A549 (cell line): ENCODE results near the gene CACNA1C. TPM values are rescaled to one million over a fixed set of nuclear protein-coding genes. Genes with fewer than 3 reads are reported as not detected.

Experiments
- ATAC-seq, 2 experiments: fragments of 200-7000 bp in 1 of 2; fragments of >200 bp in 1 of 2; cut with Nextera tagmentation in 1 of 2; cut with Tn5 transposase in 1 of 2; 3 replicates each; pipeline versions ENCODE4 v1.8.0 to v1.9.1; 2018 to 2020; ENCODE audit warnings: mild to moderate bottlenecking in 1 of 2, moderate library complexity in 1 of 2
- CTCF ChIA-PET: fragments of 300-600 bp; sonication (Branson Sonifier 250); formaldehyde crosslinking; extraction: SDS; loops from one replicate; lab custom pipeline; 2021; ENCODE audit warnings: antibody characterized with exemption, inconsistent platforms; lab: Yijun Ruan, JAX
- POLR2A ChIA-PET: fragments of 350-600 bp; formaldehyde crosslinking; extraction: SDS; loops from one replicate; lab custom pipeline; 2021; ENCODE audit warnings: antibody characterized with exemption, inconsistent platforms; lab: Yijun Ruan, JAX
- DNase-seq, 2 experiments: peaks; one replicate each; pipeline versions ENCODE4 v3.0.0 to v3.0.0-alpha.2; 2011 to 2016; ENCODE audit warnings: low read depth in 1 of 2, low spot score in 1 of 2
- FAIRE-seq: peaks from 2 replicates; lab custom pipeline; 2011; peaks lifted over from hg19 to GRCh38; lab: Jason Lieb, UNC
- H3K27ac ChIP-seq, 2 experiments: fragments of >200 bp; sonication (Bioruptor Twin); formaldehyde crosslinking; 3 replicates each; pipeline ENCODE4 v1.5.1; 2016 to 2017
- H3K4me1 ChIP-seq: fragments of >200 bp; sonication (Bioruptor Twin); formaldehyde crosslinking; 3 replicates; pipeline ENCODE4 v1.6.1; 2016
- H3K4me2 ChIP-seq: fragments of >200 bp; sonication (Bioruptor Twin); formaldehyde crosslinking; 3 replicates; pipeline ENCODE4 v1.6.1; 2016
- H3K4me3 ChIP-seq: fragments of >200 bp; sonication (Bioruptor Twin); formaldehyde crosslinking; 3 replicates; pipeline ENCODE4 v1.5.1; 2016
- H3K9me3 ChIP-seq: fragments of >200 bp; sonication (Bioruptor Twin); formaldehyde crosslinking; 3 replicates; pipeline ENCODE4 v1.6.1; 2016
- BCL3 ChIP-seq: fragments of >200 bp; sonication (Bioruptor Twin); formaldehyde crosslinking; IDR thresholded peaks from 3 replicates; pipeline ENCODE4 v1.6.1; 2016
- CBX2 ChIP-seq: fragments of 200-600 bp; sonication (generic); IDR thresholded peaks from 2 replicates; pipeline ENCODE4 v1.6.1; 2016; ENCODE audit warnings: low read depth, mild to moderate bottlenecking, borderline replicate concordance
- CBX8 ChIP-seq: fragments of 200-600 bp; sonication (generic); IDR thresholded peaks from 2 replicates; pipeline ENCODE4 v1.6.1; 2016
- CHD4 ChIP-seq: fragments of 200-600 bp; sonication (generic); IDR thresholded peaks from 2 replicates; pipeline ENCODE4 v1.6.1; 2016; ENCODE audit warnings: antibody characterized with exemption, mild to moderate bottlenecking, borderline replicate concordance
- CTCF ChIP-seq: fragments of >200 bp; sonication (Bioruptor Twin); formaldehyde crosslinking; IDR thresholded peaks from 3 replicates; pipeline ENCODE4 v1.5.1; 2016
- EHF ChIP-seq: fragments of 250-450 bp; sonication (Bioruptor Pico); IDR thresholded peaks from 2 replicates; pipeline ENCODE4 v1.5.0; 2020; ENCODE audit warnings: mild to moderate bottlenecking
- FOSB ChIP-seq: fragments of 250-450 bp; sonication (Bioruptor Pico); IDR thresholded peaks from 2 replicates; pipeline ENCODE4 v1.5.0; 2020; ENCODE audit warnings: mild to moderate bottlenecking, moderate library complexity
- FOSL2 ChIP-seq, 2 experiments: fragments of 450-650 bp in 1 of 2; fragments of >200 bp in 1 of 2; sonication (Bioruptor Twin) in 1 of 2; formaldehyde crosslinking; IDR thresholded peaks; 2 replicates each; pipeline versions ENCODE4 v1.5.0 to v1.6.1; 2016 to 2020; ENCODE audit warnings: mild to moderate bottlenecking in 1 of 2, moderate library complexity in 1 of 2
- HDAC2 ChIP-seq: fragments of 200-600 bp; sonication (generic); IDR thresholded peaks from 2 replicates; pipeline ENCODE4 v1.6.1; 2016
- HES2 ChIP-seq: fragments of >200 bp; sonication (Bioruptor Twin); formaldehyde crosslinking; IDR thresholded peaks from 2 replicates; pipeline ENCODE4 v1.6.1; 2016
- HEYL ChIP-seq: fragments of 250-450 bp; sonication (Bioruptor Pico); IDR thresholded peaks from 2 replicates; pipeline ENCODE4 v1.8.0; 2021; ENCODE audit warnings: mild to moderate bottlenecking, moderate library complexity
- HMGXB4 ChIP-seq: fragments of 250-450 bp; sonication (Bioruptor Pico); IDR thresholded peaks from 2 replicates; pipeline ENCODE4 v1.5.0; 2021; ENCODE audit warnings: mild to moderate bottlenecking, moderate library complexity, borderline replicate concordance
- JUN ChIP-seq, 2 experiments: fragments of >200 bp; sonication (Bioruptor Twin); formaldehyde crosslinking; IDR thresholded peaks; 2 replicates in 1 of 2; 3 replicates in 1 of 2; pipeline ENCODE4 v1.6.1; 2016 to 2017
- KDM1A ChIP-seq: fragments of 200-600 bp; sonication (generic); IDR thresholded peaks from 2 replicates; pipeline ENCODE4 v1.6.1; 2016; ENCODE audit warnings: low read depth, mild to moderate bottlenecking
- MAFK ChIP-seq: fragments of 450-650 bp; IDR thresholded peaks from 2 replicates; pipeline ENCODE4 v1.6.1; 2014; ENCODE audit not compliant: partially characterized antibody
- MAX ChIP-seq: IDR thresholded peaks from 2 replicates; pipeline ENCODE4 v1.6.1; 2012
- NFE2L2 ChIP-seq: fragments of 150-350 bp; conservative IDR thresholded peaks from 2 replicates; pipeline ENCODE4 v1.6.1; 2014; ENCODE audit warnings: low read length
- PBX3 ChIP-seq: IDR thresholded peaks from 2 replicates; pipeline ENCODE4 v1.6.1; 2012
- PHF8 ChIP-seq: fragments of 200-600 bp; sonication (generic); IDR thresholded peaks from 2 replicates; pipeline ENCODE4 v1.6.1; 2016; ENCODE audit warnings: low read depth, mild to moderate bottlenecking, antibody characterized with exemption, moderate library complexity, borderline replicate concordance
- REST ChIP-seq: fragments of 200-600 bp; sonication (generic); IDR thresholded peaks from 2 replicates; pipeline ENCODE4 v1.6.1; 2016; ENCODE audit warnings: antibody characterized with exemption, mild to moderate bottlenecking, moderate library complexity
- SMC3 ChIP-seq: fragments of >200 bp; sonication (Bioruptor Twin); formaldehyde crosslinking; IDR thresholded peaks from 3 replicates; pipeline ENCODE4 v1.6.1; 2018; ENCODE audit warnings: inconsistent platforms
- TFCP2L1 ChIP-seq: fragments of 250-450 bp; sonication (Bioruptor Pico); IDR thresholded peaks from 2 replicates; pipeline ENCODE4 v1.5.0; 2021; ENCODE audit warnings: mild to moderate bottlenecking
- USF2 ChIP-seq: fragments of 450-650 bp; IDR thresholded peaks from 2 replicates; pipeline ENCODE4 v1.6.1; 2014; ENCODE audit warnings: antibody characterized with exemption
- WGBS: methylation state at CpG from one replicate; pipeline ENCODE4 v1.1.6; 2017; ENCODE audit errors: missing lambda C conversion rate; 5-methylcytosine and 5-hydroxymethylcytosine counted together
- polyA plus RNA-seq, 4 experiments: library from polyadenylated mRNA; depleted of rRNA in 3 of 4; stranded (reverse); fragments of >200 nt; fragmentation: RNase III in 1 of 4; extraction: RNeasy Plus Mini Kit Qiagen cat#74134 plus additional on column Dnase treatment in 1 of 4; gene quantifications; 2 replicates in 3 of 4; 3 replicates in 1 of 4; pipeline ENCODE4 v1.2.3, GENCODE V29; 2011 to 2017

CACNA1C gene
- polyA plus RNA-seq, 2 of the 4 experiments (the other 2 are of a cell fraction), result not detected

GRCh38 chr12:2559931-2560330, 507.1 kb downstream of the CACNA1C start:
- no peak overlapping the region for H3K4me2 ChIP-seq
- no peak overlapping the region for H3K27ac ChIP-seq
- DNase-seq (no peak), ATAC-seq (no peak), FAIRE-seq (no peak)
- H3K4me3 ChIP-seq, result no peak overlapping the region
- ChIA-PET POLR2A (no interaction called here), CTCF (no interaction called here)
- 30% methylated on average over 6 of the region's 6 CpGs for WGBS
- no peaks in the 10 kb centered on the region for H3K9me3 ChIP-seq
- H3K4me1 ChIP-seq, result no peaks in the 10 kb centered on the region
- TF ChIP-seq KDM1A (no peak), BCL3 (no peak), MAFK (no peak), EHF (no peak), PHF8 (no peak)
- TF ChIP-seq, all 56 proteins: peak for 0

- no peaks in the 10 kb centered on the region for H3K9me3 ChIP-seq
- H3K4me2 ChIP-seq, result no peak overlapping the region
- ChIA-PET POLR2A (no interaction called here), CTCF (no interaction called here)
- ATAC-seq, result no peak
- no peak for FAIRE-seq
- TF ChIP-seq HDAC2 (no peak), FOSL2 (IDR thresholded peaks at IDR 0.05) (no peak), FOSL2 (CRISPR knock-in tag; IDR thresholded peaks at IDR 0.05) (no peak), REST (no peak), CBX8 (no peak), CBX2 (no peak), PBX3 (no peak), TFCP2L1 (no peak), PHF8 (no peak), HEYL (CRISPR knock-in tag) (no peak), JUN (IDR thresholded peaks at IDR 0.05) (no peak), CTCF (no peak), HMGXB4 (CRISPR knock-in tag) (no peak), NFE2L2 (no peak), MAX (no peak), CHD4 (no peak), USF2 (no peak), FOSB (CRISPR knock-in tag) (no peak), HES2 (no peak), SMC3 (no peak)
- no peak overlapping the region for H3K4me3 ChIP-seq
- 39% methylated on average over 4 of the region's 4 CpGs for whole genome bisulfite sequencing
- no peak overlapping the region for H3K27ac ChIP-seq
- DNase-seq, result no peak
- no peaks in the 10 kb centered on the region for H3K4me1 ChIP-seq
These were observed 507.6 kb downstream of the CACNA1C start for GRCh38 chr12:2560356-2560755.
